ENCODE results near the gene VEZF1. TPM values are rescaled to one million over a fixed set of nuclear protein-coding genes. Genes with fewer than 3 reads are reported as not detected.

VEZF1 gene
- polyA plus RNA-seq, 2 of the 4 experiments (the other 2 are of a cell fraction) = 50.3 to 57.7 TPM

DNA sequence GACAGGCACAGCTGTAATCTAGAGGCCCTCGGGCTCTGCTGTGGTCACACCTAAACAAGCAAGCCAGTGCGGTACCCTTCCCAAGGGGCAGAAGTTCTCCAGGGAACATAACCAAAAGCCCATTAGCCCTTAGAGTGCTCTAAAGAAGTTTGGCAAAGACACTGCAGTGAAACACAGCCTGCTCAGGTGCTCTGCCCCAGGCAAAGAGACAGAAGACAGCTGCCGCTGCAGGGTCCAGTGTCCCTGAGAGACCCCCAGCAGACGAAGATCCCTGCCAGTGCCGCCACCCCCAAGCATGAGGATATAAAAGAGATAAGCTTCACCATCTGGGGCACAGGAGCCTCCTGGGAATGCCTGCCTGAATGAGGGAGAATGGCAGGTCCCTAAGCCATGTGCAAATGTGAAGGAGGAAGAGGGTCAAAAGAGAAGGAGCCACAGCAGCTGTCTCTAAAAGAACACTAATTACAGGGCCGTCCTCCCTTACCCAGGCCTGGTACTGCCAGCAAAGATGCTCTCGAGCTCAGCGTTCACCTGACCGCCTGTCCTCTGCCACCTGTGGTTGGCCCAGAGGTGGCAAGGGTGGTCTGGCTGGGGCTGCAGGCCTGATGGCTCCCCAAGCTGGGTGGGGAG, 62.6 kb downstream of the VEZF1 start:
- Histone ChIP-seq H3K4me3 (no peak overlapping the region), H3K4me2 (no peak overlapping the region), H3K9me3 (no peaks in the 10 kb centered on the region), H3K4me1 (peaks cover 76% of the 10 kb centered on the region), H3K27ac (peak overlapping the region in 1 of 2 experiments; percentile 75; a peak in 3 of 6 replicates)
- no peak for ATAC-seq
- ChIA-PET CTCF (interaction anchor here (0.7 to 8.8 kb wide), 12 partner anchors 10 to 143 kb away, joined by 3 to 50 read pairs (median 4); no protein-coding TSS in a partner anchor), POLR2A (interaction anchor here (0.7 kb wide), 1 partner anchor 51 kb away, joined by 3 read pairs; no protein-coding TSS in a partner anchor)
- FAIRE-seq = no peak
- DNase-seq (ENCODE audit: low read depth in 1 of 2, low spot score in 1 of 2) = no peak
- TF ChIP-seq CHD2 (IDR thresholded peaks at IDR 0.05; ENCODE audit: low read length, partially characterized antibody) (no peak), JUN (IDR thresholded peaks at IDR 0.05) (no peak), CBX2 (IDR thresholded peaks at IDR 0.05; ENCODE audit: borderline replicate concordance, low read depth) (no peak), HEYL (CRISPR knock-in tag; IDR thresholded peaks at IDR 0.05) (no peak), FOXS1 (CRISPR knock-in tag; IDR thresholded peaks at IDR 0.05) (no peak), NPAS2 (CRISPR knock-in tag; IDR thresholded peaks at IDR 0.05; ENCODE audit: borderline replicate concordance) (no peak), ZSCAN20 (CRISPR knock-in tag; IDR thresholded peaks at IDR 0.05) (no peak), RAD21 (conservative IDR thresholded peaks at IDR 0.05 in 1 of 2, IDR thresholded peaks at IDR 0.05 in 1 of 2) (no peak), HDAC2 (IDR thresholded peaks at IDR 0.05) (no peak)
- 80% methylated on average over 8 of the region's 9 CpGs for WGBS (ENCODE audit: missing lambda C conversion rate)

DNA sequence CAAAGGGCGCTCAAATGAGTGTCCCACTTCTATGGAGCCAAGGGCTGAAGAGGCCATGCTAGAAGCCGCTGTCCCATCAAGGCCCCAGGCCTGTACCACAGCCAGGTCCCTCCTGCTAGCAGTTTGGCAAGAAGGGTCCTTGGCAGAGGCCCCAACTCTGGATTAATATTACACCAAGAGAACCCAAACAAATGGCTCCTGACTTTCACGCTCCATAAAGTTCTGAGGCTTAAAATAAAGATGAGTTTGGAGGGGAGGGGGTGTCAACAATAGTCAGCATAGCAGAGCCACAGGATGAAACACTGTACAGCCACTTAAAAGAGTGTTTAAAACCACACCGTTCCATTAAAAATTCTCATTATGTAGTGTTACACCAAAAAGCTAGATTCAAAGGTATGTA, 63.4 kb downstream of the VEZF1 start:
- no peak for TF ChIP-seq BHLHE40 (IDR thresholded peaks at IDR 0.05; ENCODE audit: low read depth, low read length)
- no peak for TF ChIP-seq CHD4 (IDR thresholded peaks at IDR 0.05; ENCODE audit: borderline replicate concordance)
- no peak for TF ChIP-seq NPAS2 (CRISPR knock-in tag; IDR thresholded peaks at IDR 0.05; ENCODE audit: borderline replicate concordance)
- no peak for TF ChIP-seq FOSL2 (IDR thresholded peaks at IDR 0.05)
- no peak for TF ChIP-seq FOSL2 (CRISPR knock-in tag; IDR thresholded peaks at IDR 0.05)
- no peak for TF ChIP-seq JUN (IDR thresholded peaks at IDR 0.05)
- TF ChIP-seq CEBPB (IDR thresholded peaks at IDR 0.05) = no peak
- TF ChIP-seq, protein P1, sequence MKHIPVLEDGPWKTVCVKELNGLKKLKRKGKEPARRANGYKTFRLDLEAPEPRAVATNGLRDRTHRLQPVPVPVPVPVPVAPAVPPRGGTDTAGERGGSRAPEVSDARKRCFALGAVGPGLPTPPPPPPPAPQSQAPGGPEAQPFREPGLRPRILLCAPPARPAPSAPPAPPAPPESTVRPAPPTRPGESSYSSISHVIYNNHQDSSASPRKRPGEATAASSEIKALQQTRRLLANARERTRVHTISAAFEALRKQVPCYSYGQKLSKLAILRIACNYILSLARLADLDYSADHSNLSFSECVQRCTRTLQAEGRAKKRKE (CRISPR knock-in tag; IDR thresholded peaks at IDR 0.05; ENCODE audit: low read depth) = no peak
- no peak for TF ChIP-seq TFCP2L1 (CRISPR knock-in tag; IDR thresholded peaks at IDR 0.05)
- H3K4me3 ChIP-seq = no peak overlapping the region
- H3K9me3 ChIP-seq = no peaks in the 10 kb centered on the region
- no peak for DNase-seq (ENCODE audit: low read depth in 1 of 2, low spot score in 1 of 2)
- H3K27ac ChIP-seq = peak overlapping the region in 1 of 2 experiments; percentile 31; a peak in 1 of 6 replicates
- WGBS (ENCODE audit: missing lambda C conversion rate) = 90% methylated on average over 4 of the region's 4 CpGs
- no peak for FAIRE-seq
- no peak for ATAC-seq
- no peak overlapping the region for H3K4me2 ChIP-seq
- ChIA-PET CTCF (interaction anchor here (0.6 to 8.8 kb wide), 10 partner anchors 11 to 144 kb away, joined by 3 to 50 read pairs (median 4); no protein-coding TSS in a partner anchor), POLR2A (no interaction called here)
- peaks cover 71% of the 10 kb centered on the region for H3K4me1 ChIP-seq

Small RNA genes lying within 50 kb of the gene (small RNA-seq; reads per million reads assigned to genes)
- 0 reads per million in 6 experiments for gene AC015813.4

Other genes with a start within 250 kb of the VEZF1 start
- gene CCDC182, start 243.0 kb downstream of the VEZF1 start, polyA plus RNA-seq (2011; rRNA removed) = not detected in 2 replicates
- gene CCDC182, start 243.0 kb downstream of the VEZF1 start, polyA plus RNA-seq (2017; fragmentation: RNase III; extraction: RNeasy Plus Mini Kit Qiagen cat#74134 plus additional on column Dnase treatment) = not detected in 3 replicates
- gene MRPS23, start 138.2 kb downstream of the VEZF1 start, polyA plus RNA-seq (2011; rRNA removed) = 73.2 and 110 TPM in 2 replicates
- gene MRPS23, start 138.2 kb downstream of the VEZF1 start, polyA plus RNA-seq (2017; fragmentation: RNase III; extraction: RNeasy Plus Mini Kit Qiagen cat#74134 plus additional on column Dnase treatment) = 140 to 164 TPM (median 153 TPM) in 3 replicates
- gene CUEDC1, start 32.8 kb downstream of the VEZF1 start, polyA plus RNA-seq (2011; rRNA removed) = 44.3 and 54.8 TPM in 2 replicates
- gene CUEDC1, start 32.8 kb downstream of the VEZF1 start, polyA plus RNA-seq (2017; fragmentation: RNase III; extraction: RNeasy Plus Mini Kit Qiagen cat#74134 plus additional on column Dnase treatment) = 70.7 to 103 TPM (median 90.6 TPM) in 3 replicates
- gene SRSF1, start 19.0 kb upstream of the VEZF1 start, polyA plus RNA-seq (2011; rRNA removed) = 332 and 490 TPM in 2 replicates
- gene SRSF1, start 19.0 kb upstream of the VEZF1 start, polyA plus RNA-seq (2017; fragmentation: RNase III; extraction: RNeasy Plus Mini Kit Qiagen cat#74134 plus additional on column Dnase treatment) = 364 to 399 TPM (median 368 TPM) in 3 replicates
- gene DYNLL2, start 95.2 kb upstream of the VEZF1 start, polyA plus RNA-seq (2011; rRNA removed) = 19.6 TPM in 2 replicates
- 33.2 to 34.1 TPM (median 33.7 TPM) in 3 replicates for gene DYNLL2, start 95.2 kb upstream of the VEZF1 start, polyA plus RNA-seq (2017; fragmentation: RNase III; extraction: RNeasy Plus Mini Kit Qiagen cat#74134 plus additional on column Dnase treatment)
- 0.03 and 0.04 TPM in 2 replicates for gene OR4D1, start 160.1 kb upstream of the VEZF1 start, polyA plus RNA-seq (2011; rRNA removed)
- 0.03 TPM in 1 of 3 replicates, not detected in the others for gene OR4D1, start 160.1 kb upstream of the VEZF1 start, polyA plus RNA-seq (2017; fragmentation: RNase III; extraction: RNeasy Plus Mini Kit Qiagen cat#74134 plus additional on column Dnase treatment)
- not detected in 2 replicates for gene OR4D2, start 178.7 kb upstream of the VEZF1 start, polyA plus RNA-seq (2011; rRNA removed)
- gene OR4D2, start 178.7 kb upstream of the VEZF1 start, polyA plus RNA-seq (2017; fragmentation: RNase III; extraction: RNeasy Plus Mini Kit Qiagen cat#74134 plus additional on column Dnase treatment) = not detected in 3 replicates
- gene EPX, start 204.5 kb upstream of the VEZF1 start, polyA plus RNA-seq (2011; rRNA removed) = not detected in 2 replicates
- not detected in 3 replicates for gene EPX, start 204.5 kb upstream of the VEZF1 start, polyA plus RNA-seq (2017; fragmentation: RNase III; extraction: RNeasy Plus Mini Kit Qiagen cat#74134 plus additional on column Dnase treatment)
- 18.6 and 19.0 TPM in 2 replicates for gene MKS1, start 231.0 kb upstream of the VEZF1 start, polyA plus RNA-seq (2011; rRNA removed)
- 15.8 to 17.3 TPM (median 16.2 TPM) in 3 replicates for gene MKS1, start 231.0 kb upstream of the VEZF1 start, polyA plus RNA-seq (2017; fragmentation: RNase III; extraction: RNeasy Plus Mini Kit Qiagen cat#74134 plus additional on column Dnase treatment)

Measured in A549 (cell line).